ENCODE measurements around the gene BAAT. TPM values are rescaled to one million over a fixed set of nuclear protein-coding genes. Genes with fewer than 3 reads are reported as not detected.

Gene BAAT
- total RNA-seq, 4 donors from 2014 or later: not detected

- intact Hi-C loops (cut with DNase I; ENCODE audit: low total_unique reads): no loop called here
- WGBS, 2 donors: 83 to 94% methylated on average over 3 of the region's 3 CpGs
Measured at GRCh38 chr9:101323129-101323528, 61.7 kb downstream of the BAAT start.

GRCh38 chr9:101317735-101318134 is 67.1 kb downstream of the BAAT start:
- no peak for TF ChIP-seq CTCF (IDR thresholded peaks at IDR 0.05)
- no peak for TF ChIP-seq POLR2A (IDR thresholded peaks at IDR 0.05)
- no peak for DNase-seq (ENCODE audit: low spot score in 2 of 2)
- H3K4me3 ChIP-seq (ENCODE audit: low read depth, poor library complexity, severe bottlenecking): no peak overlapping the region
- intact Hi-C loops (cut with DNase I; ENCODE audit: low total_unique reads): loop anchor here (10.0 kb wide), 1 partner anchor 713 kb away; no protein-coding TSS in a partner anchor

More at GRCh38 chr9:101323129-101323528, 61.7 kb downstream of the BAAT start:
- H3K4me3 ChIP-seq (ENCODE audit: low read depth, poor library complexity, severe bottlenecking): no peak overlapping the region
- TF ChIP-seq CTCF (IDR thresholded peaks at IDR 0.05) (no peak), POLR2A (IDR thresholded peaks at IDR 0.05) (no peak)
- no peak for DNase-seq (ENCODE audit: low spot score in 2 of 2)

GRCh38 chr9:101315112-101315450 is 69.7 kb downstream of the BAAT start:
- TF ChIP-seq POLR2A (IDR thresholded peaks at IDR 0.05): no peak
- no peak for TF ChIP-seq CTCF (IDR thresholded peaks at IDR 0.05)
- WGBS, 2 donors: 75 to 86% methylated on average over 2 of the region's 2 CpGs
- no peak for DNase-seq (ENCODE audit: low spot score in 2 of 2)
- intact Hi-C loops (cut with DNase I; ENCODE audit: low total_unique reads): loop anchor here (10.0 kb wide), 1 partner anchor 710 kb away; no protein-coding TSS in a partner anchor
- no peak overlapping the region for H3K4me3 ChIP-seq (ENCODE audit: low read depth, poor library complexity, severe bottlenecking)

GRCh38 chr9:101312661-101313060 is 72.1 kb downstream of the BAAT start:
- no peak for DNase-seq (ENCODE audit: low spot score in 2 of 2)
- TF ChIP-seq CTCF (IDR thresholded peaks at IDR 0.05) (no peak), POLR2A (IDR thresholded peaks at IDR 0.05) (no peak)
- intact Hi-C loops (cut with DNase I; ENCODE audit: low total_unique reads): loop anchor here (10.0 kb wide), 1 partner anchor 708 kb away; no protein-coding TSS in a partner anchor
- 79 to 83% methylated on average over 8 of the region's 8 CpGs for WGBS, 2 donors
- no peak overlapping the region for H3K4me3 ChIP-seq (ENCODE audit: low read depth, poor library complexity, severe bottlenecking)

- intact Hi-C loops (cut with DNase I; ENCODE audit: low total_unique reads): loop anchor here (10.0 kb wide), 1 partner anchor 707 kb away; no protein-coding TSS in a partner anchor
- TF ChIP-seq POLR2A (IDR thresholded peaks at IDR 0.05): no peak
- TF ChIP-seq CTCF (IDR thresholded peaks at IDR 0.05): no peak
Measured at GRCh38 chr9:101311758-101312420, 72.9 kb downstream of the BAAT start.

GRCh38 chr9:101311191-101311590 is 73.6 kb downstream of the BAAT start:
- no peak overlapping the region for H3K4me3 ChIP-seq (ENCODE audit: low read depth, poor library complexity, severe bottlenecking)
- 36 to 37% methylated on average over 2 of the region's 2 CpGs for WGBS, 2 donors
- intact Hi-C loops (cut with DNase I; ENCODE audit: low total_unique reads): loop anchor here (10.0 kb wide), 1 partner anchor 706 kb away; no protein-coding TSS in a partner anchor
- TF ChIP-seq CTCF (IDR thresholded peaks at IDR 0.05) (no peak), POLR2A (IDR thresholded peaks at IDR 0.05) (no peak)
- no peak for DNase-seq (ENCODE audit: low spot score in 2 of 2)

More at GRCh38 chr9:101311758-101312420, 72.9 kb downstream of the BAAT start:
- DNase-seq (ENCODE audit: low spot score in 2 of 2): no peak
- WGBS, 2 donors: 20 to 27% methylated on average over 4 of the region's 4 CpGs
- no peak overlapping the region for H3K4me3 ChIP-seq (ENCODE audit: low read depth, poor library complexity, severe bottlenecking)
